Measurements from ENCODE around the gene OTUD7B. TPM values are rescaled to one million over a fixed set of nuclear protein-coding genes. Genes with fewer than 3 reads are reported as not detected.

Gene OTUD7B
- total and polyA plus RNA-seq, 7 experiments from 2014 or later: 0.52 to 12.8 (median 6.2) TPM

DNA sequence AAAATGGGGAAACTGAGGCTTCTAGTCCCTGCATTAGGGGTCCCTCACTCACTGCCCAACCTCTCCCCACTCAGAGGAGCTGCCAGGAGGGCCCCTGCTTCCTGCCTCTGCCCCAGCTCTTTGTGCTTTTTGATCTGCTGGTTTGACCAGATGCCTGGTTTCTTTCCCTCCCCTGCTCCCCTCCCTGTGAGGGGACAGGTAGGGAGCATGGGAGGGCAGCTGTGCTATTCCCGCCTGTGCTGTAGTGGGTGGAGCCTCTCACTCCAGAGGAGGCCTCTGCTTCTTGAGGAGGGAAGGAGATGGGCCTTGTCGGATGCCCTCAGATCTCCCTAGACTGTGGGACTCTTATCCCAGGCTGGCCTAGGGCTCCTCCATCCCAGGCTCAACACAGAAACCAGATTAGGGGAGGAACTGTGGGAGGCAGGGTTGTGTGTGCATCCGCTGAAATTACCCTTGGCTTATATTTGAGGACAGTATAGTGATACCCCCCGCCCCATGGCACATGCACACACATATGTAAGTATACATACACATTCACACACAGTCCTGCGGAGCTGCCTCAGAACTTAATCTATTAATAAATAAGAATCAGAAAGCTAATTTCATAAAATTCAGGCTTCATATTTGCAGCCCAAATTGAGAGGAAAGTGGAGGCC, 106.6 kb downstream of the OTUD7B start:
- H3K4me3 Mint-ChIP-seq: no peak overlapping the region
- ChIA-PET POLR2A (interaction anchor here (1.0 to 2.8 kb wide), 2 partner anchors 8 to 16 kb away, joined by 3 to 15 read pairs; a partner anchor contains a TSS), CTCF (no interaction called here)
- intact Hi-C loops (cut with micrococcal nuclease): no loop called here
- no peaks in the 10 kb centered on the region for H3K9me3 ChIP-seq (ENCODE audit: control insufficient read depth in 2 of 3, low read length in 3 of 3)
- H3K27me3 ChIP-seq (ENCODE audit: control insufficient read depth in 2 of 2, insufficient read depth in 2 of 2, low read length in 2 of 2): no peaks in the 10 kb centered on the region
- no peaks in the 10 kb centered on the region for H3K27me3 Mint-ChIP-seq
- DNase-seq (no peak), ATAC-seq (no peak)
- H3K36me3 Mint-ChIP-seq: peaks cover 0 to 16% (median 4%) of the 10 kb centered on the region in 5 donors
- no peaks in the 10 kb centered on the region for H3K36me3 ChIP-seq (ENCODE audit: control insufficient read depth in 2 of 3, insufficient read depth in 3 of 3, low read length in 3 of 3)
- no peak overlapping the region for H3K27ac ChIP-seq (ENCODE audit: low read depth, low read length)
- H3K9me3 Mint-ChIP-seq: peaks cover 0 to 4% (median 0%) of the 10 kb centered on the region in 11 donors
- H3K4me1 ChIP-seq (ENCODE audit: control insufficient read depth in 2 of 2, insufficient read depth in 2 of 2, low read length in 2 of 2): peaks cover 0 to 6% of the 10 kb centered on the region in 2 donors
- no peak overlapping the region for H3K27ac Mint-ChIP-seq
- H3K4me3 ChIP-seq (ENCODE audit: low read length): no peak overlapping the region
- H3K4me1 Mint-ChIP-seq: peaks cover 8 to 25% (median 17%) of the 10 kb centered on the region in 7 donors

DNA sequence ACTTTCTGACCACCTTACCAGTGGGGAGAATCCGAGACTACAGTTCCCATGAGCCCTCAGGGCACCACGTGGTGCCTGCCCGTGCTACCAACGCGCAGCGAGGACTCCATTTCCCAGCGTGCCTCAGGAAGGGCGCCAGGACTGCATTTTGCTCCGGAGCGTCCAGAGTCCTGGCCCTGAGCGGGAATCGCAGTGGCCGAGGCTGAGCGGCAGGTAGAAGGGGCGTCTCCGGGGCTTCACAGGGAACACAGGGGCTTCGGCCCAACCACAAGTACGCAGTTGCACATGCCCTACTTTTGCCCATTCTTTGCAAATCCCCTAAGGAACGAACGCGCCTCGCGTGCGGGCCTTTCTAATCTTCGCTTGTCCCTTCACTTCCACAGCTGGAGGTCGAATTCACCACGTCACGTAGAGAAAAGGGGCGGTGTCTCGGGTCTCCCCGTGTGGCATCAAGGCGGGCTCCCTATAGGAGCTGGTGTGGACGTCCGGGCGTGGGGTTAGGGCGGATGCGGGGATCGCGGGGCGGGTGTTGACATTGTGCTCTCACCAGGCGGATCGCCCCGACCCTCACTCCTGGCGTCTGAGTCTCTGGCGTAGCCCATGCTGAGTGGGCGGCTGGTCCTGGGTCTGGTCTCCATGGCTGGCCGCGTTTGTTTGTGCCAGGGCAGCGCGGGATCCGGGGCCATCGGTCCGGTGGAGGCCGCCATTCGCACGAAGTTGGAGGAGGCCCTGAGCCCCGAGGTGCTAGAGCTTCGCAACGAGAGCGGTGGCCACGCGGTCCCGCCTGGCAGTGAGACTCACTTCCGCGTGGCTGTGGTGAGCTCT, 110.9 kb downstream of the OTUD7B start, which contains the start of gene BOLA1:
Gene BOLA1 (plus strand): TSS at position 109 of the 825 bp plus-strand sequence. CDS start 492 bp downstream, at position 601.
- H3K27me3 ChIP-seq (ENCODE audit: control insufficient read depth in 2 of 2, insufficient read depth in 2 of 2, low read length in 2 of 2): no peaks in the 10 kb centered on the region
- no peaks in the 10 kb centered on the region for H3K36me3 ChIP-seq (ENCODE audit: control insufficient read depth in 2 of 3, insufficient read depth in 3 of 3, low read length in 3 of 3)
- CTCF ChIA-PET: no interaction called here
- H3K9me3 ChIP-seq (ENCODE audit: control insufficient read depth in 2 of 3, low read length in 3 of 3): no peaks in the 10 kb centered on the region
- peak within 1 kb of the TSS; percentile 85 for H3K27ac ChIP-seq (ENCODE audit: low read depth, low read length)
- peaks cover 0 to 5% (median 0%) of the 10 kb centered on the region in 11 donors for H3K9me3 Mint-ChIP-seq
- H3K4me3 Mint-ChIP-seq: peak within 1 kb of the TSS; percentile 85 to 97 (median 90)
- peaks cover 11 to 27% (median 20%) of the 10 kb centered on the region in 7 donors for H3K4me1 Mint-ChIP-seq
- peaks cover 0 to 6% of the 10 kb centered on the region in 2 donors for H3K4me1 ChIP-seq (ENCODE audit: control insufficient read depth in 2 of 2, insufficient read depth in 2 of 2, low read length in 2 of 2)
- H3K4me3 ChIP-seq (ENCODE audit: low read length): peak within 1 kb of the TSS; percentile 91
- peak within 1 kb of the TSS; percentile 86 to 96 (median 93) for H3K27ac Mint-ChIP-seq
- intact Hi-C loops (cut with micrococcal nuclease): loop anchor here (1.0 to 10.0 kb wide), 6 partner anchors 11 to 265 kb away; partner anchors contain the start of genes SF3B4 (in 2 of the 2), SV2A (in 2 of the 2) and VPS45 (in 1 of the 2)
- POLR2A ChIA-PET: interaction anchor here (0.7 to 10.8 kb wide), 7 partner anchors 13 to 336 kb away, joined by 4 to 214 read pairs (median 5); partner anchors contain the start of gene SF3B4
- H3K27me3 Mint-ChIP-seq: no peaks in the 10 kb centered on the region
- peak; percentile 59 to 83 (median 71) for DNase-seq
- peaks cover 0 to 7% (median 4%) of the 10 kb centered on the region in 5 donors for H3K36me3 Mint-ChIP-seq
- ATAC-seq: peak; percentile 99

DNA sequence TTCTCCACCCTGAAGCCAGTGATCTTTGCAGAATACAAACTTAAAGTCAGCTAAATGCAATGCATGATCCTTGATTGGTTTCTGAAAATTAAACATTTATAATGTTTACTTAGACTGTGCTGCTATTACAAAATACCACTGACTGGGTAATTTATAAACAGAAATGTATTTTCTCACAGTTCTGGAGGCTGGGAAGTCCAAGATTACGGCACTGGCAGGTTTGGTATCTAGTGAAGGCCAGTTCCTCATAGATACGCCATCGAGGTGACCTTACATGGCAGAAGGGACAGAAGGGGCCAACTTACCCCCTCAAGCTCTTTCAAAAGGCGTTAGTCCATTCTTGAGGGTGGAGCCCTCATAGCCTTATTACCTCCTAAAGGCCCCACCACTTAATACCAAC, 114.0 kb downstream of the OTUD7B start:
- H3K27me3 Mint-ChIP-seq: peaks cover 0 to 4% (median 0%) of the 10 kb centered on the region in 5 donors
- CTCF ChIA-PET: interaction anchor here (0.6 kb wide), 1 partner anchor 8 kb away, joined by 4 read pairs; a partner anchor contains a TSS
- Histone ChIP-seq H3K27ac (ENCODE audit: low read depth, low read length) (no peak overlapping the region), H3K27me3 (ENCODE audit: control insufficient read depth in 2 of 2, insufficient read depth in 2 of 2, low read length in 2 of 2) (no peaks in the 10 kb centered on the region), H3K4me1 (ENCODE audit: control insufficient read depth in 2 of 2, insufficient read depth in 2 of 2, low read length in 2 of 2) (peaks cover 0 to 6% of the 10 kb centered on the region in 2 donors), H3K36me3 (ENCODE audit: control insufficient read depth in 2 of 3, insufficient read depth in 3 of 3, low read length in 3 of 3) (no peaks in the 10 kb centered on the region), H3K4me3 (ENCODE audit: low read length) (no peak overlapping the region), H3K9me3 (ENCODE audit: control insufficient read depth in 2 of 3, low read length in 3 of 3) (no peaks in the 10 kb centered on the region)
- H3K9me3 Mint-ChIP-seq: peaks cover 0 to 5% (median 0%) of the 10 kb centered on the region in 11 donors
- no peak overlapping the region for H3K4me3 Mint-ChIP-seq
- no peak overlapping the region for H3K27ac Mint-ChIP-seq
- ATAC-seq (no peak), DNase-seq (no peak)
- H3K4me1 Mint-ChIP-seq: peaks cover 8 to 24% (median 20%) of the 10 kb centered on the region in 7 donors
- no peaks in the 10 kb centered on the region for H3K36me3 Mint-ChIP-seq
- intact Hi-C loops (cut with micrococcal nuclease): loop anchor here in 1 of 2 donors (10.0 kb wide), 1 partner anchor 268 kb away; no protein-coding TSS in a partner anchor
- POLR2A ChIA-PET: interaction anchor here (10.8 kb wide), 1 partner anchor 10 kb away, joined by 214 read pairs; a partner anchor contains a TSS

DNA sequence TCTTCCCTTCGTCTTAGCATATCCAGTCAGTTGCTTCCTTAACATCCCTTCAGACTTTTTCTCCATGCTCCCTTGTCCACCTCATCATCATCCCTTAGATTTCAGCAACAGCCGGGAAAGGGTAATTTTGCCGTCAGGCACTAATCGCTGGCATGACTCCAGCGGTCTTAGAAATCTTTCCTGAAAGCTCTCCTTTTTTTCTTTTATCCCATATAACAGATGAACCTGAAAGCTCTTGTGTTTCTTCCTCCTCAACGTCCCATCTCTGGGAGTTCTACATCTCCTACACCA, 121.6 kb downstream of the OTUD7B start:
- POLR2A ChIA-PET: interaction anchor here (0.6 to 9.2 kb wide), 18 partner anchors 9 to 345 kb away, joined by 3 to 547 read pairs (median 14); partner anchors contain the start of genes BOLA1, OTUD7B and SF3B4
- Histone ChIP-seq H3K4me1 (ENCODE audit: control insufficient read depth in 2 of 2, insufficient read depth in 2 of 2, low read length in 2 of 2) (peaks cover 11 to 17% of the 10 kb centered on the region in 2 donors), H3K4me3 (ENCODE audit: low read length) (peak overlapping the region; percentile 97), H3K9me3 (ENCODE audit: control insufficient read depth in 2 of 3, low read length in 3 of 3) (no peaks in the 10 kb centered on the region), H3K36me3 (ENCODE audit: control insufficient read depth in 2 of 3, insufficient read depth in 3 of 3, low read length in 3 of 3) (no peaks in the 10 kb centered on the region), H3K27me3 (ENCODE audit: control insufficient read depth in 2 of 2, insufficient read depth in 2 of 2, low read length in 2 of 2) (no peaks in the 10 kb centered on the region), H3K27ac (ENCODE audit: low read depth, low read length) (peak overlapping the region; percentile 93)
- H3K4me1 Mint-ChIP-seq: peaks cover 0 to 7% (median 0%) of the 10 kb centered on the region in 7 donors
- ATAC-seq (no peak), DNase-seq (peak in 1 of 9 donors; percentile 21)
- H3K4me3 Mint-ChIP-seq: no peak overlapping the region
- no peaks in the 10 kb centered on the region for H3K36me3 Mint-ChIP-seq
- H3K27ac Mint-ChIP-seq: no peak overlapping the region
- intact Hi-C loops (cut with micrococcal nuclease): loop anchor here (1.0 to 2.0 kb wide), 9 partner anchors 10 to 347 kb away; partner anchors contain the start of genes BOLA1 (in 2 of the 2), SF3B4 (in 2 of the 2), ANP32E (in 1 of the 2) and SV2A (in 1 of the 2)
- H3K27me3 Mint-ChIP-seq: no peaks in the 10 kb centered on the region
- no peaks in the 10 kb centered on the region for H3K9me3 Mint-ChIP-seq
- CTCF ChIA-PET: interaction anchor here (1.0 to 1.2 kb wide), 2 partner anchors 8 to 73 kb away, joined by 4 read pairs; no protein-coding TSS in a partner anchor

DNA sequence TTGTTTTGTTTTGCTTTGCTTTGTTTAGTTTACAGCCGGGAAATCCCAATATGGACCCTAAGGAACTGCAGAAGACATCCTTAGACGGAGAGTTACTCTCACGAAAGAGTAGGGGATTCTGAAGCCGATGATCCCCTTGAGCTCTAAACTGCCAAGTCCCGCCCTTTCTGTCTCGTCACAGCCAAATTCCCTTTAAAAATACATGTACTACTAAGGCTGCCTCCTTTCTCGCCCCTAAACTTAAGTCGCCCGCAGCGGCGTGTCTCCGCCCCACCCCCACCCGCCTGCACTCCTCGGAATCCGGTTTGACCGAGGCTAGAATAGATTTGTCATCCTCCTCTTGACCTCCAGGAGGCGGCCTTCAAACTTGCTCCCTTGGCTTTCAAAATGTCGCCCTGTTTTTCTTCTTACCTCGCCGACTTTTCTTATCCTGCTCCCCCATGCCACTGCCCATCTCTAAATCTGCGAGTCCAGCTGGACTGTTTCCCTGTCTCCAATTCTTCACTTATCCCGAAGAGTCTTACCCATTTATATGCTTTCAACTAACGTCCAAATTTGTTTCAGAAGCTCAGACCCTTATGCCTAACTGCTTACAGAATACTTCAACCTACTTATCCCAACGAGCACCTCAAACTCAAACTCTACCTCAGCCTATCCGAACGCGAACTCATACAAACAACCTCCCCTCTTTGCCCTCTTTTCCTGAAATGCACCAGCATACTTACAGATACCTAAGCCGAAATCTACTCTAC, 122.1 kb downstream of the OTUD7B start:
- ChIA-PET CTCF (interaction anchor here (1.0 to 2.9 kb wide), 4 partner anchors 8 to 74 kb away, joined by 4 to 13 read pairs (median 4); no protein-coding TSS in a partner anchor), POLR2A (interaction anchor here (0.6 to 9.2 kb wide), 44 partner anchors 9 to 1622 kb away, joined by 3 to 547 read pairs (median 7); partner anchors contain the start of genes ANP32E, BOLA1, ENSA and GOLPH3L)
- no peaks in the 10 kb centered on the region for H3K27me3 Mint-ChIP-seq
- Histone ChIP-seq H3K9me3 (ENCODE audit: control insufficient read depth in 2 of 3, low read length in 3 of 3) (no peaks in the 10 kb centered on the region), H3K27ac (ENCODE audit: low read depth, low read length) (peak overlapping the region; percentile 93), H3K36me3 (ENCODE audit: control insufficient read depth in 2 of 3, insufficient read depth in 3 of 3, low read length in 3 of 3) (no peaks in the 10 kb centered on the region), H3K4me3 (ENCODE audit: low read length) (peak overlapping the region; percentile 97), H3K27me3 (ENCODE audit: control insufficient read depth in 2 of 2, insufficient read depth in 2 of 2, low read length in 2 of 2) (no peaks in the 10 kb centered on the region), H3K4me1 (ENCODE audit: control insufficient read depth in 2 of 2, insufficient read depth in 2 of 2, low read length in 2 of 2) (peaks cover 17% of the 10 kb centered on the region in 2 donors)
- intact Hi-C loops (cut with micrococcal nuclease): loop anchor here (1.0 to 2.0 kb wide), 9 partner anchors 11 to 348 kb away; partner anchors contain the start of genes BOLA1 (in 2 of the 2), SF3B4 (in 2 of the 2), ANP32E (in 1 of the 2) and SV2A (in 1 of the 2)
- H3K36me3 Mint-ChIP-seq: peaks cover 0 to 1% (median 0%) of the 10 kb centered on the region in 5 donors
- no peaks in the 10 kb centered on the region for H3K9me3 Mint-ChIP-seq
- peak in 2 of 9 donors; percentile 47 to 65 for DNase-seq
- H3K27ac Mint-ChIP-seq: no peak overlapping the region
- no peak overlapping the region for H3K4me3 Mint-ChIP-seq
- peaks cover 0 to 7% (median 0%) of the 10 kb centered on the region in 7 donors for H3K4me1 Mint-ChIP-seq
- ATAC-seq: peak; percentile 28
